Eye (tissue), 1 donor: Measurements from ENCODE around the gene TRPM3.
"Not testable (repeated sequence)": the region's sequence is repeated elsewhere in the genome, so short reads cannot be mapped to it uniquely, and the experiment has no call there.

Experiments
- DNase-seq: peaks from one replicate; pipeline ENCODE4 v3.0.0-alpha.2; 2015

Gene TRPM3

GRCh38 chr9:70724794-70725193 is 396.6 kb downstream of the TRPM3 start:
- not testable (repeated sequence) for DNase-seq

DNA sequence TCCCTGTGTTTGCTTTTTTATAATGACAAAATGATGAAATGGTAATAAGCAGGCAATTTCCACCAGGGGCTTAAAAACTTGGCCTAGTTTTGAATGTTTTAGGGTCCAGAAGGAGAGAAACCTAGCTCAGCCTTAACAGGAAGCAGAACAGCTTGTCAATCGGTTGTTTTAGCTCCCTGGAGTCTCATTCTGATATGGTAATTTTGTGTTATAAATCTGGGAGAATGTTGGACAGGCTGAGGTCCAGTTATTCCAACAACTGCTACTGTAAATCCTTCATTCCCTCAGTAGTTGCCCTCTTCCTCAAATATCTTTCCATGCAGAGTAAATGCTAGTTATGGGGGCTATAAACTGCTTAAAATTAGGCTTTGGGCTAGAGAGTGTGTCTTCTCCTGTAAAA is 397.4 kb downstream of the TRPM3 start:
- DNase-seq = not testable (repeated sequence)

GRCh38 chr9:70706797-70707196 is 414.6 kb downstream of the TRPM3 start:
- not testable (repeated sequence) for DNase-seq

DNA sequence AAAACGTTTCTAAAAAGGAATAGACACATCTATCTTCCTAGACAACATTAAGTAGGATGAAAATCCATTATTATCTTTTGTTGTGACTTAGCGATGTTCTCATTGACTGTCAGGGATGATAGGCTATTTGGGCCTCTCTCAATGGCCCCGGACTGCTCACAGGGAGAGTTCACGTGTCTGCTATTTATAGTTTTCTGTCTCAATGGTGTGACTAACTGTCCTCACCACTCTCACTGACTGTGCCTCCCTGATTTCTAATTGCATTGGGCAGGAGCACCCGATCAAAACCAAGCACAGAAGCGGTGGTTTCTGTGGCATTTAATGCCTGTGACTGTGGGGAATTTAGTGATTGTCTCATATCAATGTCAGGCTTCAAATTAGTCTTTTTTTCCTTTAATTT is 420.3 kb downstream of the TRPM3 start:
- DNase-seq = peak; percentile 18

DNA sequence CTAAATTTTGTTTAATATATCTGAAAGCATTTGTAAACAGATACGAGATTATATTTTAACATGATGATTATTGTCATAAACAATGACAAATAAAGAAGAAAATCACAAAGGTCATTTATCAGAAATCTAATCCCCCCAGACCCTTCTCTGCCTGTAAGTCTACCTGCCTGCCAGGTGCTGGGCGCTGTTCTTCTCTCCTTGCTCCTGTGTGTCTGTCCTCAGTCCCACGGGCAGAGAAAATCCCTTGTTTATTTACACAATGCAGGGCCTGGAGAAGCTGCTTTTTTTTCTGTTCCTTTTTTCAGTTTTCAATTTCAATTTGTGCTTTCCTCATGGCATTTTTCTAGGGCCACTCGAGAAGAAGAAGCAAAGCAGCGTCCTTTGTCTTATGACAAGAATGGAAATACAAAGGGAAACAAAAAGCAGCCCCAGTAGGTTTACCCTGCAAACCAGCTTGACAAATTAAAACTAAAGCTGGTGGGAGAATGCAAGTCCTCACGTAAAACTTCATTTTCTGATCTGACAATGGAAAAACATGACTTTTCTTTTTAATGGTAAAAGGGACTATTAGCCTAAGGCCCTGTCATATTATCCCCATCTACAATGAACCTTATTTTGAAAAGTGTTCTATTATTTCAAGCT is 424.6 kb downstream of the TRPM3 start:
- no peak for DNase-seq

- DNase-seq = no peak
These were observed 426.7 kb downstream of the TRPM3 start for GRCh38 chr9:70694758-70695157.

DNA sequence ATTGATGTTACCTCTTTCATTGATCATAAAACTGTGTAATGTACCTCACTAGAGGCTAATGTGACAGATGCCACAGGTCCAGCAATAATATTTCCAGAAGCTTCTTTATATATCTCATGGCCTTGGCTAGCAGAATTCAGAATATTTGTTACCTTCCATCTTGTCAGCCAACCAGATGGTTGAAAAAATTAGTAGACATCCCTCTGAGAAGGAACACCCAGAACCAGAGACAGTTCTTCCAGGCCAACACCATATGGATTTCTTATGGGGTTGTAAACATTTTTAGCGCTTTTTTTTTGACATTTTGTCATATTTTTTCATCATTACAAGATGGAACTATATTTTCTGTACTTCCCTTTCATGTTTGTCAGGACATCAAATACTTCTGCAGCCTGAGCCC is 428.2 kb downstream of the TRPM3 start:
- no peak for DNase-seq

DNA sequence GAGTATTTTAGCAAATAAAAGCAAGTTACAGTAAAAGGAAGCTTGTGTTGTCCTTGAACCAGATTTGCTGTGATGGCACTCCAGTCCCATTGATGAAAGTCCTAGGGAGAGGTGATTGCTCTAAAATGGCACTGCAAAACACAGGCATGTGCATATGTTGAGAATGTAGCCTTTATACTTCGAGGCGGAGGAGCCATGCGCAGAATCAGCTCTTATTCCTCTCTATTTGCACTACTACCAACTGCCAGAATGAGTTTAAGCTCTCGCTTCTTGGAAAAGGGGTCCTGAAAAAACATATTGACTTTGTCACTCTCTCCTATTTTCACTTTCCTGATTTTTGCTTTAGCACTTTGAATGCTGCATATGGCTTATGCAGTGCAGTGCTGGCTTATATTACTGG is 429.0 kb downstream of the TRPM3 start:
- DNase-seq = no peak

DNA sequence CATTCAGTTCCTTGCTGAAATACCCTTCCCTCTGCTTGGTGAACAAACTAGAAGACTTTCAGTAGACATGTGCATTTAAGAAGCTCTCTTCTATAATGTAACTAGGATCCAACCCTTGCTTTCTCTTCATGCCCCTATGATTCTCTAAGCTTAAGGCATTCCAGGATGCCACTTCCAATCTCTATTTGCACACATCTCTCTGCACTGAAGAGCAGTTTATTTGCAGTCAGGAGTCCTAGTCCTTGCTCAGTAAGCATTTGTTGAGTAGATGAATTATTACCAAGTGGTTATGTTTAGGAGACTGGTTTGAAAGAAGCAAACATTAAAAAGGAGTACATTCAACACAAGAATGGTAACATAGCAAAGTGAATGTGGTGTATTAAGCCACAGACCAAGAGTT is 432.7 kb downstream of the TRPM3 start:
- no peak for DNase-seq

- no peak for DNase-seq
These were observed 437.6 kb downstream of the TRPM3 start for GRCh38 chr9:70683841-70684240.

- DNase-seq = no peak
These were observed 439.1 kb downstream of the TRPM3 start for GRCh38 chr9:70682298-70682697.

DNA sequence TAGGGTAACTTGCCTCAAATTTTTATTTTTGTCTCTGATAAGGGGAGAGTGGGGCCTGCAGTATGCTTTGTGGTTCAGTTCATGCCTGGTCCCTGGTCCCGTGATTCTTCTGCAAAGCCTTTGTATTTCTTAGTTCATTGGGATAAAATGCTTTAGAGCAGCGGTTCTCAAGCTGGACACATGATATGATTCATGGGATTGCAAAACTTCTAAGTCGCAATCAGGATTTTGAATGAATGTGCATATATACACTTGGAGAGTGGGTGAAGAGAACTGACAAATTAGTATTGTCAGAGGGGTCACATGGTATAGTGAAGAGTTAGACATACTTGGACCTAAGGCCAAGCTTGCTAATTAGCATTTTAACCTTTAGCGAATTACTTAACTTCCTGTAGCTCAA is 441.6 kb downstream of the TRPM3 start:
- DNase-seq = no peak

- no peak for DNase-seq
These were observed 443.3 kb downstream of the TRPM3 start for GRCh38 chr9:70678153-70678552.

DNA sequence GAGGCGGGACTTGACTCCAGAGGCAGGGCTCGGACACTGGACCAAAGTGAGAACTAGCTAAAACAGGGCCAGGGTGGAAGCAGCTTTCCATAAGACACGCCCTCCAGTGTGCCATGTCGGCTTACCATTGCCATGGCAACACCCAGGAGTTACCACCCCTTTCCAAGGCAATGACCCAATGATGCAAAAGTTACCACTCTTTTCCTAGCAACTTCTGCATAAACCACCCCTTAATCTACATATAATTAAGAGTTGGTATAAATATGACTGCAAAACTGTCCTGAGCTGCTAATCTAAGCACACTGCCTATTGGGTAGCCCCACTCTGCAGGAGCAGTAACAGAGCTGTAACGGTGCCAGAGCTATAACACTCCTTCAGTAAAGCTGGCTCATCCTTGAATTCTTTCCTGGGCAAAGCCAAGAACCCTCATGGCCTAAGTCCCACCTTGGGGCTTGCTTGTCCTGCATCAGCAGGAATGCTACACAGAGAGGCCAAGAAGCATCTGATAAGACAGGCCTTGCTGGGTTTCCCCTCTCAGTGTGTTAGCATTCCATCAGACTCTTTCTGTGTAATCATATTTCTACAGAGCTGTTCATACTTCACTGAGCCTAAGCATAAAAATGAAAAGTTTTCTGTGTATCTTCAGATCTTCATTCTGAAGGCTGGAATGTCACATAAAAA is 444.2 kb downstream of the TRPM3 start:
- DNase-seq = no peak

DNA sequence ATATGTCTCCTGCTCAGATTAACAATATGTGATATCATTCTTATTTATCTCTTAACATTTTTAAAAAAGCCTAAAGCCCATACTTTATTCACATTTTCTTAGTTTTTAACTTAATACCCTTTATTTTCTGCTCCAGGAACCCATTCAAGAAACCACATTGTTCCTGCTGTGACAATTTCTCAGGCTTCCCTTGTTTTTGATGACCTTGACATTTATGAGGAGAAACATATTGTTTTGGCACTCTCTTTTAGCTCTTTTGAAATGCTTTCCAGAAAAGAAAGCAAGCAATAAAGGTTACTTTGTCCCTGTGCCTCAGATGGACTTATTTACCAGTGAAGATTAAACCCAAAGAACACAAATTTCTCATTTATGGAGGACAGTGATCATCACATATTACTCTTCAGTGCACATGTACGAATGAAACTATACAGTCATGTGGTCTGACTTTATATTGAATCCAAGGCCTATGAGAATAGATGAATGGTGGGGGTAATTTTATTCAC is 445.5 kb downstream of the TRPM3 start:
- no peak for DNase-seq

GRCh38 chr9:70673844-70674243 is 447.6 kb downstream of the TRPM3 start:
- no peak for DNase-seq

DNA sequence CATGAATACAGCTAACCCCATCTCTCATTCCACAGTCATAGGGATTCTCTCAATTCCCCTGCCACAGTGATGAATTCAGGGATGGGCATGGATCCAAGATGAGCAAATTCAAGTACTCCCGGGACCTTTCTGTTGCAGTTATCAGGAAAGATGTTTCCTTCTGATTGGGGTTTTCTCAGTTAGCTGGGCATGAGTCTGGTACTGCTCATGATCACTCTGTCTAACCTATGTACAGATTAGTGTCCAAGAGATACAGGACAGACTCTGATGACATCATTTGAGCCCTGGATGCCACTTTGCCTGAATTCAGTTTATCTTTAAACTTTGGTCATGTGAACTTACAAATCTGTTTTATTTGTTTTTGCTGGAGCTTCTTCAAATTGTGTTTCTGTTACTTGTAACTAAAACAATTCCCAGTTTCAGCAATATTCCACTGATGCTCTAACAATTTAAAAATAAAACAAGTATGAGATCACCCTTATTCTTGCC is 449.2 kb downstream of the TRPM3 start:
- peak; percentile 22 for DNase-seq

DNA sequence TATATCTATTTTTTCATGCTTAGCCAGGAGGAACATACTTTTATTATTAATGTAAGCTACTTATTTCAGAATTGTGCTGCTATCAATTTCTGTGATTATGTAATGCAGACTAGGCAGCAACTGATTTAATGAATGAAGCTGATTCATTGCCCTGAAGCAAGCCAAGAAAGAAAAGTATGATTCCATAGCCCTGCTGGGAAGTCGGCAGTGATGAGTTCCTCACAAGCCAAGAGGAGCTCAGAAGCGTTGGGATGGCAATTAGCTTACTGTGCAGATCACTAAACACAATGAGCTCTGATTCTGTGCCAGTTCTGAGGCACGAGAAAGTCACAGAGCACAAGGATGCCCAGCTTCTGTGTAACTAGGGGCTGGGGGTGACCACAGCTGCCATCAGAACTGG is 452.7 kb downstream of the TRPM3 start:
- no peak for DNase-seq

GRCh38 chr9:70658765-70659164 is 462.7 kb downstream of the TRPM3 start:
- no peak for DNase-seq

GRCh38 chr9:70656281-70656680 is 465.1 kb downstream of the TRPM3 start:
- no peak for DNase-seq

DNA sequence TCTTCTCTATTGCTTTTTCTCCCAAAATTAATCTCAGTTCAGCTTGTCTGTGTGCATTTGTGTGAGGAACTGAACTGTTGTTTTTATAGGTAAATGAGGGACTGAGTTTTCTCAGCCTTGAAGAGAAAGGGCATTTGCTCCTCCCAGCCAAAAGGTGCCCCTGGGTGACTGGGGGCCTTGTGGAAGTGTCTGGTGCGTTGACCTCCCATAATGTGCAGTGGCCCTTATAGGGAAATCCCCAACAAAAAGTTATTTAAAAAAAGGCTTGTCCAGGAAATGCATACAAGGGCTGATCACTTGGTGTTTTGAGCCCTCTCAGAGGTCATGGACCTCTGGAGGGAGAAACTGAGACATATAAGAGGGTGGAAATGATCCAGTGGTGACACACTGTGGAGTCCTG is 467.3 kb downstream of the TRPM3 start:
- no peak for DNase-seq

DNA sequence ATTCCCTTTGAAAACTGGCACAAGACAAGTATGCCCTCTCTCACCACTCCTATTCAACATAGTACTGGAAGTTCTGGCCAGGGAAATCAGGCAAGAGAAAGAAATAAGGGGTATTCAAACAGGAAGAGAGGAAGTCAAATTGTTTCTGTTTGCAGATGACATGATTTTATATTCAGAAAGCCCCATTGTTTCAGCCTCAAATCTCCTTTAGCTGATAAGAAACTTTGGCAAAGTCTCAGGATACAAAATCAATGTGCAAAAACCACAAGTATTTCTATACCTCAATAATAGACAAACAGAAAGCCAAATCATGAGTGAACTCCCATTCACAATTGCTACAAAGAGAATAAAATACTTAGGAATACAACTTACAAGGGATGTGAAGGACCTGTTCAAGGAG is 476.8 kb downstream of the TRPM3 start:
- not testable (repeated sequence) for DNase-seq

GRCh38 chr9:70642341-70642740 is 479.1 kb downstream of the TRPM3 start:
- DNase-seq = peak; percentile 12

GRCh38 chr9:70641631-70642030 is 479.8 kb downstream of the TRPM3 start:
- DNase-seq = peak; percentile 16

- DNase-seq = no peak
These were observed 480.4 kb downstream of the TRPM3 start for GRCh38 chr9:70641031-70641430.
